HepG2 (cell line): ENCODE data around the gene FLAD1. TPM values are rescaled to one million over a fixed set of nuclear protein-coding genes. Genes with fewer than 3 reads are reported as not detected.
A peak's percentile ranks its signal among the peaks of the same experiment; 100 is the strongest.

Experiments
- ARHGAP35 ChIP-seq: sonication (generic); formaldehyde crosslinking; IDR thresholded peaks from 2 replicates; pipeline ENCODE4 v1.9.0; 2022; ENCODE audit warnings: mild to moderate bottlenecking, inconsistent platforms, moderate library complexity, missing genetic modification reagents, borderline replicate concordance
- CHD2 ChIP-seq: IDR thresholded peaks from 2 replicates; pipeline ENCODE4 v1.6.1; 2011; ENCODE audit warnings: low read depth, low read length, improper control_type of control experiment
- CHD4 ChIP-seq: fragments of 200-600 bp; sonication (generic); IDR thresholded peaks from 2 replicates; pipeline ENCODE4 v1.7.0; 2017; ENCODE audit warnings: mild to moderate bottlenecking, low read length, borderline replicate concordance
- FOXO1 ChIP-seq: sonication (generic); formaldehyde crosslinking; IDR thresholded peaks from 2 replicates; pipeline ENCODE4 v1.4.0; 2020; ENCODE audit warnings: missing genetic modification reagents
- GATA4 ChIP-seq: sonication (generic); IDR thresholded peaks from 2 replicates; pipeline ENCODE4 v1.6.1; 2016; ENCODE audit warnings: antibody characterized with exemption, low read depth, borderline replicate concordance
- GTF3A ChIP-seq: sonication (generic); formaldehyde crosslinking; conservative IDR thresholded peaks from 2 replicates; pipeline ENCODE4 v1.4.0; 2020; ENCODE audit warnings: mild to moderate bottlenecking, missing genetic modification reagents
- HDAC2 ChIP-seq: sonication (generic); formaldehyde crosslinking; IDR thresholded peaks from 2 replicates; pipeline ENCODE4 v1.4.0; 2020; ENCODE audit warnings: missing genetic modification reagents
- ISX ChIP-seq: sonication (generic); formaldehyde crosslinking; conservative IDR thresholded peaks from 2 replicates; pipeline ENCODE4 v1.5.0; 2020; ENCODE audit warnings: missing genetic modification reagents
- KDM6A ChIP-seq: IDR thresholded peaks from 2 replicates; pipeline ENCODE4 v1.6.1; 2016; ENCODE audit warnings: low read depth
- NFE2L1 ChIP-seq: sonication (generic); formaldehyde crosslinking; IDR thresholded peaks from 2 replicates; pipeline ENCODE4 v1.4.0; 2020; ENCODE audit warnings: missing genetic modification reagents, mild to moderate bottlenecking, borderline replicate concordance
- RNF2 ChIP-seq: fragments of 450-650 bp; conservative IDR thresholded peaks from 2 replicates; pipeline ENCODE4 v1.6.1; 2016; ENCODE audit warnings: low read depth
- YEATS2 ChIP-seq: sonication (generic); formaldehyde crosslinking; IDR thresholded peaks from 2 replicates; pipeline ENCODE4 v1.4.0; 2020; ENCODE audit warnings: missing genetic modification reagents, borderline replicate concordance
- ZMYM3 ChIP-seq: sonication (generic); formaldehyde crosslinking; IDR thresholded peaks from 2 replicates; pipeline ENCODE4 v1.5.1; 2020; ENCODE audit warnings: mild to moderate bottlenecking, missing genetic modification reagents
- ZNF143 ChIP-seq: sonication (generic); formaldehyde crosslinking; IDR thresholded peaks from 2 replicates; pipeline ENCODE4 v1.4.0; 2020; ENCODE audit warnings: missing genetic modification reagents
- ZNF205 ChIP-seq: IDR thresholded peaks from 2 replicates; pipeline ENCODE4 v1.6.1; 2018; ENCODE audit warnings: missing biosample characterization, missing genetic modification reagents
- ZNF3 ChIP-seq: IDR thresholded peaks from 2 replicates; pipeline ENCODE4 v1.7.0; 2017; ENCODE audit warnings: inconsistent platforms
- ZNF343 ChIP-seq: sonication (generic); formaldehyde crosslinking; IDR thresholded peaks from 2 replicates; pipeline ENCODE4 v1.4.0; 2020; ENCODE audit warnings: mild to moderate bottlenecking, missing genetic modification reagents
- ZNF382 ChIP-seq: sonication (generic); formaldehyde crosslinking; IDR thresholded peaks from 2 replicates; pipeline ENCODE4 v1.5.0; 2020; ENCODE audit warnings: missing genetic modification reagents, mild to moderate bottlenecking, borderline replicate concordance
- ZNF546 ChIP-seq: sonication (generic); formaldehyde crosslinking; conservative IDR thresholded peaks from 2 replicates; pipeline ENCODE4 v1.8.1; 2023; ENCODE audit warnings: mild to moderate bottlenecking, missing genetic modification reagents
- ZNF552 ChIP-seq: sonication (generic); formaldehyde crosslinking; IDR thresholded peaks from 2 replicates; pipeline ENCODE4 v1.9.0; 2022; ENCODE audit warnings: missing genetic modification reagents, mild to moderate bottlenecking, borderline replicate concordance
- ZNF563 ChIP-seq: sonication (generic); formaldehyde crosslinking; IDR thresholded peaks from 2 replicates; pipeline ENCODE4 v1.8.0; 2022; ENCODE audit warnings: mild to moderate bottlenecking, moderate library complexity, missing genetic modification reagents
- ZSCAN9 ChIP-seq: IDR thresholded peaks from 2 replicates; pipeline ENCODE4 v1.6.1; 2016; ENCODE audit warnings: borderline replicate concordance
- polyA plus RNA-seq, 8 experiments: library from polyadenylated mRNA; depleted of rRNA in 3 of 8; stranded (reverse) in 7 of 8; unstranded in 1 of 8; fragments of >200 nt; fragmentation: Illumina TruSeq in 4 of 8; extraction: Trizol in 4 of 8; gene quantifications; 2 replicates each; pipeline versions ENCODE4 v1.2.1 to v1.2.3, GENCODE V29; 2011 to 2016; ENCODE audit warnings: low read depth in 4 of 8, missing spikeins in 1 of 8, mixed read lengths in 1 of 8; ENCODE audit not compliant: insufficient read depth in 1 of 8
- total RNA-seq, 5 experiments: library from RNA; depleted of rRNA; stranded (reverse); fragments of >200 nt; fragmentation: Illumina TruSeq; extraction: Trizol; gene quantifications; 2 replicates each; pipeline ENCODE4 v1.2.3, GENCODE V29; 2016; ENCODE audit warnings: low read depth in 1 of 5
- TF ChIP-seq, protein P1 (sequence below): sonication (generic); formaldehyde crosslinking; IDR thresholded peaks from 2 replicates; pipeline ENCODE4 v1.5.0; 2020; ENCODE audit warnings: mild to moderate bottlenecking, missing genetic modification reagents, borderline replicate concordance
- TF ChIP-seq, protein P2 (sequence below): sonication (generic); formaldehyde crosslinking; IDR thresholded peaks from 2 replicates; pipeline ENCODE4 v1.8.0; 2022; ENCODE audit warnings: missing genetic modification reagents, mild to moderate bottlenecking, inconsistent platforms, borderline replicate concordance
- TF ChIP-seq, protein P3 (sequence below): IDR thresholded peaks from 2 replicates; pipeline ENCODE4 v1.6.1; 2018; ENCODE audit warnings: missing genetic modification reagents
- TF ChIP-seq, protein P4 (sequence below): sonication (generic); formaldehyde crosslinking; IDR thresholded peaks from 2 replicates; pipeline ENCODE4 v1.5.0; 2020; ENCODE audit warnings: missing genetic modification reagents

Gene FLAD1
- total and polyA plus RNA-seq, 2 of the 13 experiments (the other 11 are each of a cell fraction or from before 2014, with no cell fraction given): 25.9 to 32.8 TPM

DNA sequence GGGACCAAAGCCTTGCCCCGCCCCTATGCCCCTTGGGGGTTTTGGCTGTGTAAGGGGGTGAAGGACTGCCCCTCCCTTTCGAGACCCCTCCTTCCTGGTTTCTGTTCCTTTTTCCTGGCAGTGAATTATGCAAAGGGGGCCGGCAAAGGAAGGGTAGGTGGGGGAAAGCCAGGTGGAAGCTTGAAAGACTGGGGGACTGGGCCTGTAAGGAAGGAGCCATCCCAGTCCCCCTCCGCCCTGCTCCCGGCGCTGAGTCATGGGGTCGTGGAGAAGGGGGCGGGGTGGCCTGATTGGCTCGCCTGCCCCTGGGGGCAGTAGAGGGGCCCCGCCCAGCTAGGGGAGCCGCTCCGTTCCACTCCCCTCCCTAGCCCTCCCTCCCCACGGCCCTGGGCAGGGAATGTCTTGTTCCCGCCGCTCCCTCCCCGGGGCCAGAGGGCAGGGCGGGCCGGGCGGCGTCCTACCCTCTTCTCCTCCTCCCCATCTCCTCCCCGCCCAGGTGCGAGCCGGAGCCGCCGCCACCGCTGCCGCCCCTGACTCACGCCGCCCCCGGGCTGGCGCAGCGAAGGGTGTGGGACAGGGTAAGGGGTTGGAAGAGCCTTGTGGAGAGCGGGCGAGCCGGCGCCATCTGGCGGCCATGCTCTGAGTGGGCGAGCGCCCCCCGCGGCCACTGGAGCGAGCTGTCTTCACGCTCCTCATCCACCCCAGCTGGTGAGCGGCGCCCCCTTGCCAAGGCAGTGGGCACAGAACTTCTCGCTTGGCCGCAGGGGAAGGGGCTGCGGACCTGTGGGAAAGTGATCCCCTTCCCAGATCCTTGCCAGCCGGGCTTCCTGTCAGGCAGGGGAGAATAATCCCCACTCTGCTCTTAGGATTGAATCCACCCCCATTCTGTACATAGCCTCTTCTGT is 34.1 kb downstream of the FLAD1 start (continued):
- TF ChIP-seq, protein P1, sequence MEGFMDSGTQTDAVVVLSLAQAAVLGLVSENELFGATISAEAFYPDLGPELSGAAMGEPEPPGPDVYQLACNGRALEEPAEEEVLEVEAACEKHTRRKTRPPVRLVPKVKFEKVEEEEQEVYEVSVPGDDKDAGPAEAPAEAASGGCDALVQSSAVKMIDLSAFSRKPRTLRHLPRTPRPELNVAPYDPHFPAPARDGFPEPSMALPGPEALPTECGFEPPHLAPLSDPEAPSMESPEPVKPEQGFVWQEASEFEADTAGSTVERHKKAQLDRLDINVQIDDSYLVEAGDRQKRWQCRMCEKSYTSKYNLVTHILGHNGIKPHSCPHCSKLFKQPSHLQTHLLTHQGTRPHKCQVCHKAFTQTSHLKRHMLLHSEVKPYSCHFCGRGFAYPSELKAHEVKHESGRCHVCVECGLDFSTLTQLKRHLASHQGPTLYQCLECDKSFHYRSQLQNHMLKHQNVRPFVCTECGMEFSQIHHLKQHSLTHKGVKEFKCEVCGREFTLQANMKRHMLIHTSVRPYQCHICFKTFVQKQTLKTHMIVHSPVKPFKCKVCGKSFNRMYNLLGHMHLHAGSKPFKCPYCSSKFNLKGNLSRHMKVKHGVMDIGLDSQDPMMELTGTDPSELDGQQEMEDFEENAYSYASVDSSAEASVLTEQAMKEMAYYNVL (CRISPR knock-in tag): peak; percentile 83
- TF ChIP-seq YEATS2 (CRISPR knock-in tag) (peak; percentile 84; the same call in 1 of the 2 replicates), ZMYM3 (CRISPR knock-in tag) (peak; percentile 44; the same call in 1 of the 2 replicates), GATA4 (no peak), CHD4 (no peak), FOXO1 (CRISPR knock-in tag) (peak; percentile 73), ARHGAP35 (peak; percentile 46; the same call in 1 of the 2 replicates), KDM6A (CRISPR knock-in tag) (no peak), HDAC2 (peak; percentile 89), ZNF205 (CRISPR knock-in tag) (peak; percentile 73), CHD2 (no peak), ZSCAN9 (CRISPR knock-in tag) (peak; percentile 73; the same call in 1 of the 2 replicates), NFE2L1 (no peak), ZNF552 (CRISPR knock-in tag) (no peak), ZNF563 (CRISPR knock-in tag) (peak; percentile 73; the same call in 1 of the 2 replicates), ZNF382 (CRISPR knock-in tag) (no peak), ZNF3 (CRISPR knock-in tag) (no peak), ZNF143 (CRISPR knock-in tag) (peak; percentile 52; the same call in 1 of the 2 replicates), RNF2 (peak; percentile 37; the same call in 1 of the 2 replicates), GTF3A (no peak), ZNF343 (CRISPR knock-in tag) (0 out of 2 replicates have a peak, but pooled peaks have one; percentile 23), ISX (CRISPR knock-in tag) (no peak), ZNF546 (no peak)
- TF ChIP-seq, protein P2, sequence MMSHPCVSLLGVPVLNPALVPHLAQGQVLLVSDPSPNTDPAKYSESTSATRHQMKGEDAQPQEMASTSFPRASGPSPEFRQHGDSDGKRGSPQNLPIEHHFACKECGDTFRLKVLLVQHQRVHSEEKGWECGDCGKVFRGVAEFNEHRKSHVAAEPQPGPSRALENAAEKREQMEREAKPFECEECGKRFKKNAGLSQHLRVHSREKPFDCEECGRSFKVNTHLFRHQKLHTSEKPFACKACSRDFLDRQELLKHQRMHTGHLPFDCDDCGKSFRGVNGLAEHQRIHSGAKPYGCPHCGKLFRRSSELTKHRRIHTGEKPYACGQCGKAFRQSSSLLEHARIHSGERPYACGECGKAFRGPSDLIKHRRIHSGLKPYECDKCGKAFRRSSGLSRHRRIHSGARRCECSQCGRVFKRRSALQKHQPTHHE (CRISPR knock-in tag): peak; percentile 88; the same call in 1 of the 2 replicates
- TF ChIP-seq, protein P3, sequence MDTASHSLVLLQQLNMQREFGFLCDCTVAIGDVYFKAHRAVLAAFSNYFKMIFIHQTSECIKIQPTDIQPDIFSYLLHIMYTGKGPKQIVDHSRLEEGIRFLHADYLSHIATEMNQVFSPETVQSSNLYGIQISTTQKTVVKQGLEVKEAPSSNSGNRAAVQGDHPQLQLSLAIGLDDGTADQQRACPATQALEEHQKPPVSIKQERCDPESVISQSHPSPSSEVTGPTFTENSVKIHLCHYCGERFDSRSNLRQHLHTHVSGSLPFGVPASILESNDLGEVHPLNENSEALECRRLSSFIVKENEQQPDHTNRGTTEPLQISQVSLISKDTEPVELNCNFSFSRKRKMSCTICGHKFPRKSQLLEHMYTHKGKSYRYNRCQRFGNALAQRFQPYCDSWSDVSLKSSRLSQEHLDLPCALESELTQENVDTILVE: 0 out of 2 replicates have a peak, but pooled peaks have one; percentile 72
- TF ChIP-seq, protein P4, sequence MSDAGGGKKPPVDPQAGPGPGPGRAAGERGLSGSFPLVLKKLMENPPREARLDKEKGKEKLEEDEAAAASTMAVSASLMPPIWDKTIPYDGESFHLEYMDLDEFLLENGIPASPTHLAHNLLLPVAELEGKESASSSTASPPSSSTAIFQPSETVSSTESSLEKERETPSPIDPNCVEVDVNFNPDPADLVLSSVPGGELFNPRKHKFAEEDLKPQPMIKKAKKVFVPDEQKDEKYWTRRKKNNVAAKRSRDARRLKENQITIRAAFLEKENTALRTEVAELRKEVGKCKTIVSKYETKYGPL (CRISPR knock-in tag): no peak
